HUES64 (cell line): ENCODE data around the gene CLCN1.
"Not testable (repeated sequence)": the region's sequence is repeated elsewhere in the genome, so short reads cannot be mapped to it uniquely, and the experiment has no call there.

ENCODE experiments used
- H3K27ac ChIP-seq: 2 replicates; pipeline ENCODE4 v1.7.0; 2013; ENCODE audit warnings: low read depth, low read length, inconsistent platforms
- H3K27me3 ChIP-seq: 2 replicates; pipeline ENCODE4 v1.6.1; 2013; ENCODE audit warnings: mild to moderate bottlenecking, low read length; ENCODE audit not compliant: insufficient read depth
- H3K36me3 ChIP-seq: 2 replicates; pipeline ENCODE4 v1.6.1; 2013; ENCODE audit warnings: mild to moderate bottlenecking, low read length; ENCODE audit not compliant: insufficient read depth
- H3K4me1 ChIP-seq: 2 replicates; pipeline ENCODE4 v1.6.1; 2013; ENCODE audit warnings: mild to moderate bottlenecking, low read length, moderate library complexity; ENCODE audit not compliant: insufficient read depth
- H3K4me3 ChIP-seq: 2 replicates; pipeline ENCODE4 v1.5.1; 2013; ENCODE audit warnings: mild to moderate bottlenecking, low read length, moderate library complexity
- H3K9ac ChIP-seq: 2 replicates; pipeline ENCODE4 v1.6.1; 2013; ENCODE audit warnings: mild to moderate bottlenecking, low read depth, low read length
- H3K9me3 ChIP-seq: 2 replicates; pipeline ENCODE4 v1.6.1; 2013; ENCODE audit warnings: low read depth, low read length; ENCODE audit not compliant: insufficient read depth
- WGBS: fragments of 150-250, 120-280 bp; methylation state at CpG from one replicate; pipeline ENCODE4 v1.1.7; 2013; ENCODE audit warnings: missing lambda C conversion rate; 5-methylcytosine and 5-hydroxymethylcytosine counted together

Gene CLCN1

DNA sequence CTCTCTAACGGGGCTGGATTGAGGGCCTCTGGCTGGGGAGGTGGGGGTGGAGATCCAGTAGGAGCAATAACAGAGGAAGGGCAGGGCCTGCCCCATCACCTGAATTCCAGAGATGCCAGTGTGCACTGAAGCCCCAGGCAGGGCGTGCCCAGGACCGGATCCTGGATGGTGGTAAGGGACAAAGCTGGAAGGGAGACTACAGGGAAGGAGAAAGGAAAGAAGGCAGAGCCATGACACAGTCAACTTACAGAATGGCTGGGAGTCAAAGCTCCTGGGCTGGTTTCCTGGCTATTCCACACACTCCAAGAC is 30.5 kb upstream of the CLCN1 start:
- Histone ChIP-seq H3K4me3 (peak overlapping the region; percentile 43; the same call in 1 of the 2 replicates), H3K27ac (no peak overlapping the region)
- 69% methylated on average over 3 of the region's 3 CpGs for WGBS

DNA sequence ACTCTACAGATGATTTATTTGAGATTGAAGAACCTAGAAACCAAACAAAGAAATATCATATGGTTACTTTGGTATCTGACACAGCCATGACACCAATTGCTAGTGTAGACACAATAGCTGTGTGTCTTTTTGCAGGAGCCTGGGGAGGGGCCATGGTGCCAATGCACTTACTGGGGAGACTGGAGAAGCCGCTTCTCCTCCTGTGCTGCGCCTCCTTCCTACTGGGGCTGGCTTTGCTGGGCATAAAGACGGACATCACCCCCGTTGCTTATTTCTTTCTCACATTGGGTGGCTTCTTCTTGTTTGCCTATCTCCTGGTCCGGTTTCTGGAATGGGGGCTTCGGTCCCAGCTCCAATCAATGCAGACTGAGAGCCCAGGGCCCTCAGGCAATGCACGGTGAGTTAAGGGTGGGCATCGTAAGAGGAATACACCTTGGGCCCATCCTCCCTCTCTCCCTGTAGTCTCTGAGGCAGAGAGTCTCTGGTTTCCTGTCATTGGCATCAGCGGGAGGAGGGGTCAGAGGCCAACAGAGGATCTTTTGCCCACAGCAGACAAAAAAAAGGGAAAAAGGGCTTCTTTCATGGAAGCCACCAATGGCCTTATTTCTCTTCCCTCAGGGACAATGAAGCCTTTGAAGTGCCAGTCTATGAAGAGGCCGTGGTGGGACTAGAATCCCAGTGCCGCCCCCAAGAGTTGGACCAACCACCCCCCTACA is 29.9 kb upstream of the CLCN1 start:
- Histone ChIP-seq H3K27me3 (peaks cover 22% of the 10 kb centered on the region), H3K4me1 (peaks cover 30% of the 10 kb centered on the region), H3K36me3 (peaks cover 7% of the 10 kb centered on the region), H3K9ac (no peak overlapping the region), H3K4me3 (no peak overlapping the region), H3K9me3 (peaks cover 6% of the 10 kb centered on the region; the same call in 1 of the 2 replicates), H3K27ac (no peak overlapping the region)
- WGBS = 95% methylated on average over 11 of the region's 11 CpGs

More for the DNA sequence above, 30.5 kb upstream of the CLCN1 start:
- peaks cover 30% of the 10 kb centered on the region for H3K4me1 ChIP-seq
- peaks cover 6% of the 10 kb centered on the region; the same call in 1 of the 2 replicates for H3K9me3 ChIP-seq
- H3K36me3 ChIP-seq = peaks cover 2% of the 10 kb centered on the region; the same call in 1 of the 2 replicates
- peaks cover 22% of the 10 kb centered on the region for H3K27me3 ChIP-seq
- H3K9ac ChIP-seq = no peak overlapping the region

DNA sequence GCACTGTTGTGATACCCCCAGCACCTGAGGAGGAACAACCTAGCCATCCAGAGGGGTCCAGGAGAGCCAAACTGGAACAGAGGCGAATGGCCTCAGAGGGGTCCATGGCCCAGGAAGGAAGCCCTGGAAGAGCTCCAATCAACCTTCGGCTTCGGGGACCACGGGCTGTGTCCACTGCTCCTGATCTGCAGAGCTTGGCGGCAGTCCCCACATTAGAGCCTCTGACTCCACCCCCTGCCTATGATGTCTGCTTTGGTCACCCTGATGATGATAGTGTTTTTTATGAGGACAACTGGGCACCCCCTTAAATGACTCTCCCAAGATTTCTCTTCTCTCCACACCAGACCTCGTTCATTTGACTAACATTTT is 29.4 kb upstream of the CLCN1 start:
- no peak overlapping the region for H3K9ac ChIP-seq
- H3K27me3 ChIP-seq = peaks cover 22% of the 10 kb centered on the region
- H3K27ac ChIP-seq = no peak overlapping the region
- no peak overlapping the region for H3K4me3 ChIP-seq
- WGBS = 87% methylated on average over 6 of the region's 6 CpGs
- H3K9me3 ChIP-seq = peaks cover 6% of the 10 kb centered on the region; the same call in 1 of the 2 replicates
- H3K4me1 ChIP-seq = peaks cover 30% of the 10 kb centered on the region
- H3K36me3 ChIP-seq = peaks cover 13% of the 10 kb centered on the region

DNA sequence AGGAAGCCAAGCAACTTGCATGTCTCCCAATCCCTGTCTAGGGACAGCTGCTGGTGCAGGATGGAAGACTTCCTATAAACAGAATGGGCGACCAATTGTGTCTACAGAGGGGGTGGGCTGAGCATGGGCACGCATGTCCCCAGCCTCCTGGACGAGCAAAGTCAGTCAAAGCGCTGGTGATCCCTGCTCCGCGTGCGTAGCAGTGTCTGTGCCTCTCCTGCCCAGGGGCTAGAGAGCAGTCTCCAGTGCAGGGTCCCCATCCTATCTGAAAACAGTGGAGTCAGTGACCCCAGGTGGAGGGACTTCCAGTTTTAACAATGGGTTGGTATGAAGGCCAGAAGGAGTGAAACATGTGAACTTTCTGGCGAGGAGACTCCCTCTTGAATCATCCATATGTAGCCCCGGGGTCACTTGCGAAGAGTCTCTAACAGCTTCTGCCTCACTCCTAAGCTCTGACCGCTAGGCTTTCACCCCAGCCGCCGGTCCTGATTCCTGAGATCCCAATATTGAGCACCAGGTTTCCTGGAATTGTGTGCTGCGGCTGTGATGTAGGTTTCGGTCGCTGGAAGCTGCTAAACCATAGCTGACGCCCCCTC is 28.5 kb upstream of the CLCN1 start:
- 90% methylated on average over 17 of the region's 17 CpGs for WGBS
- Histone ChIP-seq H3K4me3 (no peak overlapping the region), H3K36me3 (peaks cover 21% of the 10 kb centered on the region), H3K27ac (no peak overlapping the region), H3K9ac (no peak overlapping the region), H3K4me1 (peaks cover 30% of the 10 kb centered on the region), H3K27me3 (peaks cover 22% of the 10 kb centered on the region), H3K9me3 (peaks cover 6% of the 10 kb centered on the region; the same call in 1 of the 2 replicates)

DNA sequence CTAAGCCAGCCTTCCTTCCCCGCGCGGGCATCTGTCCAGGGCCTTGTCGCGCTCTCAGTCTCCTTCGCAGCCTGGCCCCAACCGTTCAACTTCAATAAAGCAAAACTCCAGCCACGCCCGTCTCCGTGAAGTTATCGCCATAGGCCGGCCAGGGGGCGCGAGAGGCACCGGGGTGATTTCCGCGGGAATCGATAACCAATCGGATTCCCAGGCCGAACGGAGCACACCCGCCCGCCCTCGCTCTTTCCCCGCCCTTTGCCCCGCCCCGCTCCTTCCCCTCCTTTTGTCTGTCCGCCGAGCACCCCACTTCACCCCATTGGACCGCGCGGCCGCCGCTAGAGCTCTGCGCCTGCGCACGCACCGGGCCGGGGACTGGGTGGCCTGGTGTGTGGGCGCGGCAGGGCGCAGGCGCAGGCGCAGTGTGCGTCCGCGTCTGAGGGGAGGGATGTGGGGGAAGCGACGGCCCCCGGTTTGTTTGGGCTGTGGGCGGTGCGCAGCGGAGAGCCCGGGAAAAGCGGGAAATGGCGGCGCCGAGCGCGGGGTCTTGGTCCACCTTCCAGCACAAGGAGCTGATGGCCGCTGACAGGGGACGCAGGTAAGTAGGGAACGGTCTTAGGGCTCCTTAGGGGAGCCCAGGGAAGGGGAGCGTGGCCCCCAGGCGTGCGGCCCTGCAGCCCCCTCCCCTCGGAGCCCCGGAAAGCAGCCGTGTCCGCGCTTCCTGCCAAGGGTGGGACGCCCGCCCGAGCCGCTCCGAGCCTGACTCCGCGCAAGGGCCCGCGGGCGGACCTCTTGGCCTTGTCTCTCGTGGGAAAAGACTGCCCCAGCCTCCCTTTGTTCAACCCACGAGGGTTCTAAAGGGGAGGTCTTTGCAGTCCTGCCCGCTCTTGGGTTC is 27.7 kb upstream of the CLCN1 start, which contains the start of gene CASP2:
Gene CASP2 (plus strand): TSS at position 417 of the 892 bp plus-strand sequence. CDS start 105 bp downstream, at position 522.
- Histone ChIP-seq H3K9ac (peak within 1 kb of the TSS; percentile 98), H3K4me1 (peaks cover 25% of the 10 kb centered on the region), H3K9me3 (peaks cover 6% of the 10 kb centered on the region; the same call in 1 of the 2 replicates), H3K4me3 (peak within 1 kb of the TSS; percentile 91), H3K36me3 (peaks cover 29% of the 10 kb centered on the region), H3K27me3 (peaks cover 22% of the 10 kb centered on the region), H3K27ac (peak within 1 kb of the TSS; percentile 82)
- WGBS = 3% methylated on average over 84 of the region's 84 CpGs

DNA sequence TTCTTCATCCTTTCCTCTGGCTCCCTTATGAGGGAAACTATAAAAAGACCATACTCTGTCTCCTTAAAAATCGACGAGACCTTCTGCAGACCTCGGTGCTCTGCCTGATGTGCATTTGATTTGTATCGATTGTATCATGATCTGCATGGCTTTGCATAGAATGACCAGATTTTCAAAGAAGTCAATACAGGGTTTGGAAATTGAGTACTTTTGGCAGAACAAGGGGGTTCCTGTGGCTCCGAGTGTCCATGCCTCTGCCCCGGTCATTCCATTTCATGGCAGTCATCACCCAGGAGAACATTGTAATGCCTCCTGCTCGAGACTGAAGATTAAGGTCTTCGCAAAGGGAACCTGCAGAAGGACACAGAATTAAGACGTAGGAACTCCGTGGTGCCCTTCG is 27.1 kb upstream of the CLCN1 start:
- WGBS = 2% methylated on average over 11 of the region's 11 CpGs
- H3K36me3 ChIP-seq = peaks cover 35% of the 10 kb centered on the region
- peaks cover 19% of the 10 kb centered on the region for H3K4me1 ChIP-seq

DNA sequence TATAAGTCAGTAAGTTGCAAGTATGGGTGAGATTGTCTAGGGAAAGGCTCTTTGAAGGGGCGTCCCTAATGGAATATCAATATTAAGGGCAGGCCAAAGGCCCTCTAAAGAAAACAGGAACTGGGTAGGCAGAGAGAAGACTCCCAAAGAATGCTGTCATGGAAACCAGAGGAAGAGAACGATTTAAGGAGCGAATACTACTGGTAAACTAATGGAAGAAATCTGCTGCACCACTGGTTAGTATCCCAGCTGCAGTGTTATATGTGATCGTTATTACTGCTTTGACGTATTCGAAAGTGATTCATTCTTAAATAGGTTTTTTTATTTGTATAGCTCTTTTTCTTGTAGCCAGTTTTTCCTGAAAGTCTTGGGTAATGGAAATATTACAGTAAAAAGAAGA is 26.5 kb upstream of the CLCN1 start:
- Histone ChIP-seq H3K27ac (no peak overlapping the region), H3K9ac (peak overlapping the region; percentile 98; the same call in 1 of the 2 replicates), H3K4me1 (peaks cover 14% of the 10 kb centered on the region), H3K27me3 (peaks cover 22% of the 10 kb centered on the region), H3K4me3 (peak overlapping the region; percentile 91), H3K9me3 (peaks cover 6% of the 10 kb centered on the region; the same call in 1 of the 2 replicates), H3K36me3 (peaks cover 41% of the 10 kb centered on the region)
- 49% methylated on average over 6 of the region's 6 CpGs for WGBS

More for the DNA sequence above, 27.1 kb upstream of the CLCN1 start:
- H3K9me3 ChIP-seq = peaks cover 6% of the 10 kb centered on the region; the same call in 1 of the 2 replicates
- peak overlapping the region; percentile 98 for H3K9ac ChIP-seq
- peak overlapping the region; percentile 82 for H3K27ac ChIP-seq
- H3K4me3 ChIP-seq = peak overlapping the region; percentile 91
- peaks cover 22% of the 10 kb centered on the region for H3K27me3 ChIP-seq

DNA sequence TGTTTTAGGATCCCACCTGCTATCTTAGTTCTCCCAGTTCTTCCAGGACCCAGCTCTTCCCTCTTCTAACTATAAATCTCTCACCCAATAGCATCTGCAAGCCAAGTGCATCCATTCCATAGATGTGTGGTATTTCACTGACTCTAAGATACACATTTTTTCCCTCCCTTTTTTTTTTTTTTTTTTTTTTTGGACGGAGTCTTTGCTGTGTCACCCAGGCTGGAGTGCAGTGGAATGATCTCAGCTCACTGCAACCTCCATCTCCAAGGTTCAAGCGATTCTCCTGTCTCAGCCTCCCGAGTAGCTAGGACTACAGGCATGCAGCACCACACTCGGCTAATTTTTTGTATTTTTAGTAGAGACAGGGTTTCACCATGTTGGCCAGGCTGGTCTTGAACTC is 26.0 kb upstream of the CLCN1 start:
- 83% methylated on average over 4 of the region's 4 CpGs for WGBS
- H3K36me3 ChIP-seq = peaks cover 46% of the 10 kb centered on the region
- not testable (repeated sequence) for H3K9me3 ChIP-seq, H3K9ac ChIP-seq, H3K27ac ChIP-seq
- H3K27me3 ChIP-seq = peaks cover 22% of the 10 kb centered on the region
- peaks cover 12% of the 10 kb centered on the region for H3K4me1 ChIP-seq
- H3K4me3 ChIP-seq = peak overlapping the region; percentile 91

DNA sequence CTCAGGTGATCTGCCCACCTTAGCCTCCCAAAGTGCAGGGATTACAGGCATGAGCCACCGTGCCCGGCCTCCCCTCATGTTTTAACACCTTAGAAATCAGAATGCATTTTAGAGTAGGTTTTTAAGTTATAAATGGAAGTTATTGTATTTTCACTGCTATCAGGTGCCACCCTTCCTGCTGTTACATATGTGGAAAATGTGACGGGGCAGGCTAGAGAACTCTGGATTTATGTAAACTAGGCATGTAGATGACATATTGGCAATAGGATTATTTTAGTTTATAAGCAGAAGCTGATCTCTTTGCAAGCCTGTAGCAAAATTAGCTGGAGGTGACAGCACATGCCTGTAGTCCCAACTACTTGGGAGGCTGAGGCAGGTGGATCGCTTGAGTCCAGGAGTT is 25.6 kb upstream of the CLCN1 start:
- Histone ChIP-seq H3K9ac (no peak overlapping the region), H3K4me3 (no peak overlapping the region; the same call in 1 of the 2 replicates), H3K36me3 (peaks cover 50% of the 10 kb centered on the region), H3K27me3 (peaks cover 22% of the 10 kb centered on the region), H3K4me1 (peaks cover 8% of the 10 kb centered on the region), H3K9me3 (peaks cover 6% of the 10 kb centered on the region; the same call in 1 of the 2 replicates), H3K27ac (no peak overlapping the region)
- WGBS = 98% methylated on average over 4 of the region's 4 CpGs

DNA sequence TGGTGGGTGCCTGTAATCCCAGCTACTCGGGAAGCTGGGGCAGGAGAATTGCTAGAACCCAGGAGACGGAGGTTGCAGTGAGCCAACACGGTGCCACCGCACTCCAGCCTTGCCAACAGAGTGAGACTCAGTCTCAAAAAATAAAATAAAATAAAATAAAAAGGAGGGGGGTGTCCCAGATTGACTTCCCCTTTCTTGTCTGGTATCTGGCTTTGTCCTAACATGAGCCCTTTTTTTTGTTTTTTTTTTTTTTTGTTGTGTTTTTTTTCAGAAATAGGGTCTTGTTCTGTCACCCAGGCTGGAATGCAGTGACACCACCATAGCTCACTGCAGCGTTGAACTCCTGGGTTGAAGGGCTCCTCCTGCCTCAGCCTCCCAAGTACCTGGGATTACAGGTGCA is 23.0 kb upstream of the CLCN1 start:
- Histone ChIP-seq H3K9me3 (no peaks in the 10 kb centered on the region), H3K4me1 (peaks cover 6% of the 10 kb centered on the region; the same call in 1 of the 2 replicates), H3K9ac (no peak overlapping the region), H3K4me3 (no peak overlapping the region), H3K36me3 (peaks cover 73% of the 10 kb centered on the region), H3K27me3 (no peaks in the 10 kb centered on the region), H3K27ac (no peak overlapping the region)
- WGBS = 93% methylated on average over 5 of the region's 5 CpGs

DNA sequence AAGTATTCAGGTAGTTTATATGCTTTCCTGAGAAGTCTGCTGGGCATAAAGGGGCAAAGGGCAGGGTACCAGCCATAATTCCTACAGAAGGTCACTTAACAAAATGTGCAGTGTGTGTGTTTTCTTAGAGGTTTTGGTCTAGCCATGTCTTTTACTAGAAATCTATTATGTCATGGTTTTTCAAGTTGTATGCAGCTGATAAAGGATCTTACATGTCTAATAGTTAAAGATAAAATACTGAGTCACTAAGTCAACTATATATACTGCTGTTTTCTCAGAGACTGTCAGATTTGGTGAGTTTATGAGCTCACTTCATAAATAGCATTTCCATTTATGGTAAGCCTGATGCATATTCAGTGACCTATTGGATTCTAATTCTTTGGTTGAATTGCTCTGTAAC is 20.0 kb upstream of the CLCN1 start:
- Histone ChIP-seq H3K27me3 (no peaks in the 10 kb centered on the region), H3K9me3 (no peaks in the 10 kb centered on the region), H3K9ac (no peak overlapping the region), H3K4me1 (no peaks in the 10 kb centered on the region), H3K36me3 (peaks cover 97% of the 10 kb centered on the region), H3K27ac (no peak overlapping the region), H3K4me3 (no peak overlapping the region)
